CD4-positive, alpha-beta T cell treated with Interleukin-17A for 4 hours (primary cell): ENCODE data around the gene COQ8A.
"Not testable (repeated sequence)": the region's sequence is repeated elsewhere in the genome, so short reads cannot be mapped to it uniquely, and the experiment has no call there.

ENCODE experiments used
- DNase-seq: peaks from one replicate; pipeline ENCODE4 v3.0.0-alpha.2; 2020; ENCODE audit warnings: mixed read lengths

COQ8A gene

DNA sequence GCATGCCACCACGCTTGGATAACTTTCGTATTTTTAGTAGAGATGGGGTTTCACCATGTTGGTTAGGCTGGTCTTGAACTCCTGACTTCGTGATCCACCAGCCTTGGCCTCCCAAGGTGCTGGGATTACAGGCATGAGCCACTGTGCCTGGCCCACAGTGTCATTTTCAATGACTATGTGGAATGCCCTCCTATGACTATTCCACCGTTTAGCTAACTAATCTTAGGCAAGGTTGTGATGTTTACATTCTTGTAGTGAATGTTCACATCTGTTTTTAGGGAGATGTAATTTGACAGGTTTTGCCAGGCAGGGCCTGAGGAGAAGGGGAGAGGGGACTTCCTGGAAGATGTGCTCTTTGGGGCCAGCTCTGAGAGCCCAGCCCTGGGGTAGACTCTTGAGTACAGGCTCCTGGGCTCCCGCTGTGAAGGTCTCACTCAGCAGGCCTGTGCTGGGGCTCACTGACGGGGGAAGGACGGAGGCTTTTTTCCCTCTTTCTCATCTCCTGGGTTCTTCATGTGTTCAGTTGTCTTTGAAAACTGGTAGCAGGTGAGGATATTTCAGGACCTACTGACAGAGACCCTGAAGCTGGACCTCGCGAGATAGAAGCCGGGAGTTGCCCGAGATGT lies 13.2 kb downstream of the COQ8A start:
- no peak for DNase-seq

DNA sequence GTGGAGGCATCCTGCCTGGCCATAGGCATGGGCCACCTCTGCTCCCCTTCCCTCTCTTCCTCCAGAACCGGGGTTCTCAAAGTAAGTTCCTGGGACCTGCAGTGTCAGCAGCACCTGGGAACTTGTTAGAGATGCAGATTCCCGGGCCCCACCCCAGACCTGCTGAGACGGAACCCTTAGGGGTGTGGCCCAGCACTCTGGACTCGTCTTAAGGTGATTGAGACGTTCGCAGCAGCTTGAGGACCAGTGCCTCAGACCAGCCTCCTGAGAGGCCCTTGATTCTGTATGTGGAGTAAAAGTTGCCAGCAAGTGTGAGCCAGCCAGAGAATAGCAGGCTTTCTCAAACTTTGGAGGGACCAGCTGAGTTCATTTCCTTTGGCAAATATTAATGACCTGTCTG lies 14.2 kb downstream of the COQ8A start:
- DNase-seq, result no peak

DNA sequence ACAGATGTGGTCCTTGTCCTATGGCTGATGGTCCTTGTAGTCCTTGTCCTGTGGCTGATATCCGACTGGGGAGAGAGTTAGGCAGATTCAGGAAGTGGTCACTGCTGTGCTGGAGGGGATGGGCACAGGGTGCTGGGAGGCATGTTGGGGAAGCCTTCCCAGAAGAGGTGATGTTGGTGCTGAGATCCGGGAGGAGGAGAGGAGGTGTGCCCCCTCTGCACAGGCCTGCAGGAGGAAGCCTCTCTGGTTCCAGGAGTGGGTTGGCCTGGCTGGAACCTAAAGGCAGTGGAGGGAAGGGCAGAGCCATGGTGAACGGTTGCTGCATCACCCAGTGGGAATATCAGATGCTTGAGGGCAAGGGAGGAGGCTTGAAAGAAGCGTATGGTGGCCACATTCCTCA lies 14.7 kb downstream of the COQ8A start:
- DNase-seq, result no peak

DNA sequence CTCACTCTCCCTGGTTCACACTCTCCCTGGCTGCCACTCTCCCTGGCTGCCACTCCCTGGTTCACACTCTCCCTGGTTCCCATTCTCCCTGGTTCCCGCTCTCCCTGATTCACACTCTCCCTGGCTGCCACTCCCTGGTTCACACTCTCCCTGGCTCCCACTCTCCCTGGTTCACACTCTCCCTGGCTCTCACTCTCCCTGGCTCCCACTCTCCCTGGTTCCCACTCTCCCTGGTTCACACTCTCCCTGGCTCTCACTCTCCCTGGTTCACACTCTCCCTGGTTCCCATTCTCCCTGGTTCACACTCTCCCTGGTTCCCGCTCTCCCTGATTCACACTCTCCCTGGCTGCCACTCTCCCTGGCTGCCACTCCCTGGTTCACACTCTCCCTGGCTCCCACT lies 15.8 kb downstream of the COQ8A start:
- DNase-seq, result not testable (repeated sequence)

DNA sequence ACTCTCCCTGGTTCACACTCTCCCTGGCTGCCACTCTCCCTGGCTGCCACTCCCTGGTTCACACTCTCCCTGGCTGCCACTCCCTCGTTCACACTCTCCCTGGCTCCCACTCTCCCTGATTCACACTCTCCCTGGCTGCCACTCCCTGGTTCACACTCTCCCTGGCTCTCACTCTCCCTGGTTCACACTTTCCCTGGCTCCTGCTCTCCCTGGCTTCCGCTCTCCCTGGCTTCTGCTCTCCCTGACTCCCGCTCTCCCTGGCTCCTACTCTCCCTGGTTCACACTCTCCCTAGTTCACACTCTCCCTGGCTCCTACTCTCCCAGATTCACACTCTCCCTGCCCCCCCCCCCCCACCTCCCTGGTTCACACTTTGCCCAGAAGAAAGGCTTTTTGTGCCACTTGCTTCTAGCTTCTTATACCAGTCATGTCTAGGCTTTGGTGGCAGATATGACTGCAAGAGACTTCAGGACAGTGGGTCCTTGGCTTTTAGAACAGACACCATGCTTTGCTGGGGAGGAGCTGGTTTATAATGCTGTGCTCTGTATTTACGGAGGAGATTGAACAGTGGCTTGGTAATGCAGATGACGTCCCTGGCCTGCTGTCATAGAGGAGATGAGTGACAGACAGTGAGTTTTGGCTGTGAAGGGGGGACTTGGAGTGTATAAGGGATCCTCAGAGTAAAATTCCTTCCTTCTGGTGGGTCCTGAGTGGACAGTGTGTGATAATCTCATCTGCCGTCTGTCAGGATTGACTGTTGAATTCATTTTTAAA lies 17.0 kb downstream of the COQ8A start:
- DNase-seq, result no peak

DNA sequence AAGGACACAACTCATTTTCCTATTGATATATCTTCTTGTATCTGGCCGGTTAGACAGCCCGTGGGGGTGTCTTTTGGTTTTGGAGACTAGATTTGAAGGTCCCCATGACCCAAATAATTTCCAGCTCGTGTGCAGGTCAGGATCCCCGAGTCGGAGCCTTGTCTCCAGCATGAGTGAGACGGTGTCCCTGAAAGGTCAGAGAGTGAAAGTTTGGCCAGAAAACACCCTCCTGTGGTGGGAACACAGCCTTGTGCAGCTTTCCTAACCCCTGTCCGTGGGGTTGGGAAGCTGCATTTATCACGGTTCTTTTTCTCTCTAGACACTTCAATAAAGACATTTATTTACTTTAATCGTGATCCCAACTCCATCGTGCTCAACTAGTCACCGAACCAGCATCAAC lies 17.6 kb downstream of the COQ8A start:
- DNase-seq, result no peak

DNA sequence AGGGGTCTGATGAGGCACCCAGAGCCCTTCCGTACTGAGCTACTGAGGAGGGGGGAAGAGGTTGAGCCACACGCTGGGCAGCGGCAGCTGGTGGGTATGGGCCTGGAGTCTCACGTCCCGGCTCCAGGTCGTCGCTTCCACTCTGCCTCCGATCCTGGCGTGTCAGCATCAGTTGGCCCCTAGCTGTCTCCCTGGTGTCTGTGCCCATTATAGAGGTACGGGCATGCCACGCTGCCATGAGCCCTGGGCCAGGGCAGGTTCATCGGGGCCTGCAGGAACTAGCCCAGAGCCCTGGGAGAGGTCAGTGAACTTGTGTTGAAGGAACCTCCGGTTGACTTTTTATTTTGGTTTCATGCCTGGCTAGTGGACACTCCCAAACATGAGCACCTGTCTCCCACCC lies 18.2 kb downstream of the COQ8A start:
- no peak for DNase-seq

DNA sequence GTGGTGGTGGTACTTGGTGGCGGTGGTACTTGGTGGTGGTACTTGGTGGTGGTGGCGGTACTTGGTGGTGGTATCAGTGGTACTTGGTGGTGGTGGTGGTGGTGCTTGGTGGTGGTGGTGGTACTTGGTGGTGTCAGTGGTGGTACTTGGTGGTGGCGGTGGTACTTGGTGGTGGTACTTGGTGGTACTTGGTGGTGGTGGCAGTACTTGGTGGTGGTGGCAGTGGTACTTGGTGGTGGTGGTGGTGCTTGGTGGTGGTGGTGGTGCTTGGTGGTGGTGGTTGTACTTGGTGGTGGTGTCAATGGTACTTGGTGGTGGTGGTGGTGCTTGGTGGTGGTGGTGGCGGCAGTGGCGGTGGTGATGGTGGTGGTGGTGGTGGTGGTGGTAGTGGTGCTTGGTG lies 20.2 kb downstream of the COQ8A start:
- DNase-seq, result no peak

DNA sequence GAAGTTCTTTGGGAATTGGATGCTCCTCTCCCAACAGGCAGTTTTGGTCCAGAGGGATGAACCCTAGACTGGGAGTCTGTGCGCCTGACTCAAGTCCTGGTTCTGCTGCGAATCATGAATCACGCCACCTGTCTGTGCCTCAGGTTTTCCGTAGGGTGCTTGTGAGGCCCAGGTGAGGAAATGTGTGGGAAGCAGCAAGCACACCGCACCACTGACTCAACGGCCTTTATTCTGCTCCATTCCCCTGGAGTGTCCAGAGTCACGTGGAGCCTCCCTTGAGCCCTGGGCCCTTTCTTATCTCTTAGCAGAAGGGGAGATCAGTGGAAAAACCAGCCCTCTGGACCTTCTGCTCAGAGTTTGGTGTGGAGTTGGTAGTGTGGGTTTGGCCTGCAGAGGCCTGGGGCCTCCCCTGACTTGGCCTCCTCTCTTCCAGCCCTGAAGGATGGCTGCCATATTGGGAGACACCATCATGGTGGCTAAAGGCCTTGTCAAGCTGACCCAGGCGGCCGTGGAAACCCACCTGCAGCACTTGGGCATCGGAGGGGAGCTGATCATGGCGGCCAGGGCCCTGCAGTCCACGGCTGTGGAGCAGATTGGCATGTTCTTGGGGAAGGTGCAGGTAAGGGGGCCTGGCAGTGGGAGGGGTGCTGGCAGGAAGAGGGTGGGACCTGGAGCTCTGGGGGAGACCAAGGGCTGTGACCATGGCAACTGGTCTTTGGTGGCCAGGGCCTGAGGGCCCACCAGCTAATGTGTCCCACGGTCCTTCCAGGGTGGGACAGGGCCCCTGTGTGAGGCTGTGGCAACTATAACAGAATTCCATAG lies 21.1 kb downstream of the COQ8A start:
- no peak for DNase-seq

DNA sequence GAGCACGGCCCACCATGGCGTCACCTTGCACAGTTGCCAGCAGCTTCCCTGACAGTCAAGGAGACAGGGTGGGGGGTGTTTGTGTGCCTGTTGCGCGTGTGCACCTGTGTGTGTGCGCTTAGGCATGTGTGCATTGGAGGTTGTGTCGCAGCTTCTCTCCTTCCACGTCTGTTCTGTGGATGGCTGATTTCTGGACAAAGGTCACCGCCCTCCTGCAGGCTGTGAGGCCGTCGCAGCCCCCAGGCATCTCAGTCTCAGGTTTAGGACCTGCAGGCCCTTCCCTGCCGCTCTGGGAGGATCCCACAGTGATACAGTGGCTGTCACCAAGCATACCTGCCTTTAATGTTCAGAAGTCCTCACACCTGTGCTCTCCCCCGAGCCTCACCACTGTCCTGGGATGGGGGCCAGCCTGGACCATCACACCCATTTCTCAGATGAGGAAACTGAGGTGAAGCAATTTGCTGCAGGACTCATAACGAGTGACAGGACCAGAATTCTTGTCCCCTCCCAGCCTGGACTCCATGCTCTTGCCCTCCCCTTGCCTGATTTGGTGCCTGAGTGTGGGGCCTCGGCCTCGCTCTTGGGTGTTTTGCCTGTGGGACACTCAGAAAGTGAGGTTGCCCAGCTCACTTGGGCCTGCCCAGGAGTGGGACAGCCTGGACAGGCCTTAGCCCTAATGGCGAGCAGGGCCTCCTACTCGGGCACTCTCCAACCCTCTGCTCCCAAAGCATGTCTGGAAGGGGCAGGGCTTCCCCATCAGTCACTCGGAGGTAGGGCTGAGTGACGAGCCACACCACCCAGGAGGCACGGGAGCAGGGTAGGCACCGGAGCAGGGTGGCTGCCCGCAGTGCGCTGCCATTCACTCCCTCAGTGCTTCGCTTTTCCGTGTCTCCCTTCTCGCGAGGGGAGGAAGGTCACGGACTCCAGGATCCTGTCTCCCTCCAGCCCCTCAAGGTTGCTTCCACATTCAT lies 22.6 kb downstream of the COQ8A start:
- DNase-seq, result no peak

DNA sequence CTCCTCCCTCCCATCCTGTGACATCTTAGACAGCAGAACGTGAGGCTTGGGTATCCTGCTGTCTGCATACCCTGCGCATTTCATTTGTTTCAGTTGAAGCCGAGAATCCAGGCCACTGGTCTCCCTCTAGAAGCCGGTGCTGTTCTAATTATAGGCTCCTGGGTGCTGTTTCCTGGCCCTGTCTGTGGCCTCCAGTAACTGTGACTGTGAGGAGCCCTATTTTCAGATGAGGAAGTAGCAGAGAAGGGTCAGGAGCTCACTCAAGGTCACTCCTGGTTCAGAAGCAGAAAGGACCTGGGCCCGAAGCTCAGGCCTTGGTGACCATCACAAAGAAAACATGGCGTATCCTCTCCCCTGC lies 24.0 kb downstream of the COQ8A start:
- DNase-seq, result no peak

DNA sequence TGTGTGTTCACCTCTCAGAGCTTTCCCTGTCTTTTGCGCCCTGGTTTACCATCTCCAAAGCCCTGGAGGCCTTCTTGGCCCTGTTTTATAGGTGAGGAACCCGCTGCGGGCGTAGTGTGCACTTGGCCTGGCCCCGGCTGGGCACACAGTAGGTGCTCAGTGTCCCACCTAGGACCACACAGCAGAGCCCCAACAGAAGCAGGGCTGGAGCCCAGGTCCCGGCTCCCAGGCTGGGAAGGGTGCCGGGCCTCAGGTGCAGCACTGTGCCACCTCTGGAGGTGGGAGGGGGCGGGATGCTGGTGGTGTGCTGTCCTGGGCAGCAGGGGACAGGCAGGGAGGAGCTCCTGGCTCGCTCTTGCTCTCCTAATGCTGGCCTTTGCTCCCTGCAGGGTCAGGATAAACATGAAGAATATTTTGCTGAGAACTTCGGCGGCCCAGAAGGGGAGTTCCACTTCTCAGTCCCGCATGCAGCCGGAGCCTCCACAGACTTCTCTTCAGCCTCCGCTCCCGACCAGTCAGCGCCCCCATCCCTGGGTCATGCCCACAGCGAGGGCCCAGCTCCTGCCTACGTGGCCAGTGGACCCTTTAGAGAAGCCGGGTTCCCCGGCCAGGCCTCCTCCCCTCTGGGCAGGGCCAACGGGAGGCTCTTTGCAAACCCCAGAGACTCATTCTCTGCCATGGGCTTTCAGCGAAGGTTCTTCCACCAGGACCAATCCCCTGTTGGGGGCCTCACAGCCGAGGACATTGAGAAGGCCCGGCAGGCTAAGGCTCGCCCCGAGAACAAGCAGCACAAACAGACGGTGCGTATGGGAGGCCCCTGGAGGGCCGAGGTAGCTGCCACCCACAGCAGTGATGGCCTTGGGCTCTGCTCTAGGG lies 24.8 kb downstream of the COQ8A start:
- DNase-seq, result no peak

DNA sequence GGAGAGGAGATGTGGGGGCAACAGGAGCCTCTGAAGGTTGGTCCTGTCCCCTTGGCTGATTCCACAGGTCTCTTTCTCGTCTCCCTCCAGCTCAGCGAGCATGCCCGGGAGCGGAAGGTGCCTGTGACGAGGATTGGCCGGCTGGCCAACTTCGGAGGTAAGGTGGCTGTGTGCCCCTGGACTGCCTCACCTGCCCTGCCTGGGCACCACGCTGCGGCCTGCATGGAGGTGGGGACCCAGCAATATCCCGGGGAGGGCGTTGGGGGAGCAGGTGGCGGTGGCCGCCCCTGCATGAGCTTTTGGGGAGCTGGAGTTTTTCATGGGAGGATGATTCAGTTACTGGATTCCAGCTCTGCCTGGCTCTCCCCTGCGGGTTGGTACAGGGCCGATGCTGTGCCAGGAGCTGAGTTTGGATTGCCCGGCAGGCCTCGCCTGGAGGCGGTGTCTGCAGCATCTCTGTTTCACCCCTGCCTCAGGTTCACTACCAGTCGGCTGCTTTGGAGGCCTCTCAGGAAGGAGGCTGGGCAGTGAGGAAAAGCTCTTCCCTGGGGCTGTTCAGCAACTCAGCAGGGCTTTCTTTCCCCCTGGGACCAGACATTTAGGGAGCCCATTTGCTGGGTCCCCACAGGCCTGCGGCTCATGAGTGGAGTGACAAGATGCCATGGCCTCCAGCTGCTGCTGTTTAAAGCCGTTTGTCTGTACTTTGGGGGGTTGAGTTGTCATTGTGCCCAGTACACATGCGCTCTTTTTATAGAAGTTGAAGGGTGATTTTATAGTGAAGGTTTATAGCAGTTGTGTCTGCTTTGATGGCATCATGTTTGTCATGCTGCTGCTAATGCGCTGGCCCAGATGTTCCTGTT lies 25.7 kb downstream of the COQ8A start:
- DNase-seq, result no peak

DNA sequence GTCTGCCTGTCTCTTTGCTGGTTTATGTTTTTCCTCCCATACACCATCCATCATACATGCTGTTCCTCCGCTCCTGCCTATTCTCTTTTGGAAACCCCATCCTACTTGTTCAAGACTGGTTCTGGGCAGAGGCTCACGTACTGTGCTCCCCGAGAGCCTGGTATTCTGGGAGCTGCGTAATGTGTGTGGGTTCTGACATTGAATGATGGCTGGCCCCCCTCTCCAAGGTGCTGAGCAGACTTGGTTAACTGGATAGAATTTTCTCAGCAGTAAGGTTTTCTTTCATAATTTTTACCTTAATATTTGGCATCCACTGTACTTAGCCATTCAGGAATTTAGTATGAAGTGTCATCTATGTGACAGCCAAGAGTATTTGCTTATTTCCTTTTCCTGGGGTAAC lies 26.6 kb downstream of the COQ8A start:
- no peak for DNase-seq

DNA sequence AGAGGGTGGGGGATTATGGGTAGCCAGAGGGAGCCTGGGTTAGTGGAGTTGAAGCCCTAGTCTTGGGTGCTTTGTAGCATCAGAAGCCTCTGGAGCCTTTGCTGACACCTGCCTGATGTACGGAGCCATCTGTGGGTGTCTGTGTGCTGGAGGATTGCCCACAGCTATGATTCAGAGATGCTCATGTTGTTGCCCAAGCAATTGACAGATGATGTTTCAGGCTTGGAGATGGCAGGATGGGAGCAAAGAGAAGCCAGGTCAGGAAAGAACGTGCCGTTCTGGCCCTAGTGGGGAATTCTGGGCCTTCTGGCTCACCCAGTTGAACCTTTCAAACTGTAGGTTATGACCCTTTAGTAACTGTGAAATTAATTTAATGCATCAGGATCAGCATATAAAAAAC lies 27.6 kb downstream of the COQ8A start:
- no peak for DNase-seq

DNA sequence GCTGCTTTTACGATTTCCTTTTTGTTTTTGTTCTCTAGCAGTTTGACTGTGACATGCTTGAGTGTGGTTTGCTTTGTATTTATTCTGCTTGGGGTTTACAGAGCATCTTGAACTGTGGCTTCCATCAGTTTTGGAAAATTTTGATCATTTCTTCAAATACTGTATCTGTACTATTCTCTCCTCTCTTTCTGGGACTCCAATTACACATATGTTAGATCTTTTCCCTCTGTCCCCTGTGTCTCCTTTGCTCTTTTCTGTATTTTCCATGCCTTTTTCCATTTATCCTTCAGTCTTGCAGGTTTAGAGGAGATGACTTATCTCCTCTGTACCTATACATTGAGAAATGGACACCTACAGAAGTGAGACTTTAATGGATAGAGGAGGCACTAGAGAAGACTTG lies 31.7 kb downstream of the COQ8A start:
- no peak for DNase-seq

DNA sequence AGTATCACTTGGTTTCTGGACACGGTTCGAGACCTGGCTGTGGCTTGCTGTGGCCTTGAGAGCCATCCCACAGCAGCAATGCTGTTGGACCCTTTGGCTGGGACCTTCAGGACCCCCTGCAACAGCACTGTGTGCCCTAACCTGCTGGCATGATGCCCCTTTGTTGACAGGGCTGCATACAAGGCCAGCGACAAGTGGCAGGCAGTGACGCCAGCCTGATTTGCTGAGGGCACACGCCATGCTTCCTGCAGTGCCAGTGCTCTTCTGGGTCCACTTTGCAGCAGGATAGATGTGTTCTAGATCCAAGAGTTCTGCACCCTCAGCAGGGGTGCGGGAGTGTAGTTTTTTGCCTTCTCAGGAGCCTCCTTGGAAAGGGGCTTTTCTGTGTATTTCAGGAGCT lies 32.8 kb downstream of the COQ8A start:
- no peak for DNase-seq

DNA sequence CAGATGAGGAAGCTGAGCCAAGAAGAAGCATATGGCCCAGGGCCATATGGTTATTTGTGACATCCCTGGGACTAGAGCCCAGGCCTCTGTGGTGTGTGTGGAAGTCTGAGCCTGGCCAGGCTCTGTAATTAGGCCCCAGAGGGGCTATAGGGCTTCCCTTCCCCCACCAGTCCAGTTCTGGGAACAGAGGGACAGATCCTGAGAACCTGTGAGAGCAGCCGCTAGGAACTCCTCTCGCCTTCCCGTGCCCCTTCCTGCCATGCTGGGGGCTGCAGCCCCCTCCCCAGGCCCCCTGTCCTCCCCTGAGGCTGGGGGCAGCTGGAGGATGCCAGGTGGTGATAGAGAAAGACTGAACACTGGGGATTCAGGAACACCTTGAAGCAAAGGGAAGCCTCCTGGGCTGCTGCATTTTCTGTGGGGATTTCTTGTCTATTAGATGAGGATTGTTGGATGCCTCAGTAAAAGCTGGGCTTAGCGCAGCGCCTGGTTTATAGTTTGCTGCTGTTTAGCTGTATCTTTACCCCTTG lies 33.3 kb downstream of the COQ8A start:
- no peak for DNase-seq

DNA sequence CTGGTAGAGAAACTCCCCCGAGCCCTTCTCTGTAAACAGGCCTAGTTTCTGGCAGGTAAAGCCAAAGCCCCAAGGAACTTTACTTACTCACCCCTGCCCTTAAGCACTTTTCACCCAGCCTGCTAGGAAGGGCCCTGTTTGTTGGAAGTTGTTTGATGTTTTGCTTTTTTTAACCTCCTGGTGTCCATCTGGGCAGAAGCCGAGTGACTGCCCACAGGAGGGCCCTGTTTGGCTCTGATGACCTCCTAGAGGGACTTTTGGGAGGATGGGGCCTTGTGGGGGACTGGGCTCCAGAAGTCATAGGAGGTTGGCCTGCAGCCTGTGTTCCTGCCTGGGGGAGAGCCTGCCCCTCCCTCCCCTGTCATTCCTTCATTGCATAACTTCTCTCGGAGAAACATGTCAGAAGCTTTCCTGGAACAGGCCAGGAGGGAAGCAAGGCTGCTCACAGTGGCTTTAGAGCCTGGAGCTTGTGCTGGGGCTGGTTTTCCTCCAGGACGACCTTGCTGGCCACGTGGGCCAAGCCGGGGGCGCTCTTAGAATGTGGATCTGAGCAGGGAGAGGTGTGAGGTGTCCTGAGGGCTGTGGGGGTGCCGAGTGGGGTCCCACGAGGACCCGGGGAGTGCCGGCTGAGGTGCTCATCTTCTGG lies 33.9 kb downstream of the COQ8A start:
- DNase-seq, result no peak
